Endodermal cell (in vitro differentiated cells): ENCODE measurements around the gene HMGB1. TPM values are rescaled to one million over a fixed set of nuclear protein-coding genes. Genes with fewer than 3 reads are reported as not detected.
A peak's percentile ranks its signal among the peaks of the same experiment; 100 is the strongest.

ENCODE experiments used
- DNase-seq: peaks from one replicate; pipeline ENCODE4 v3.0.0-alpha.2; 2017
- H3K27ac ChIP-seq: 2 replicates; pipeline ENCODE4 v1.5.1; 2013; ENCODE audit warnings: mild to moderate bottlenecking, low read depth, low read length, moderate library complexity
- H3K27me3 ChIP-seq: 2 replicates; pipeline ENCODE4 v1.6.1; 2013; ENCODE audit warnings: mild to moderate bottlenecking, low read length, moderate library complexity; ENCODE audit not compliant: insufficient read depth, control insufficient read depth, poor library complexity, severe bottlenecking
- H3K36me3 ChIP-seq: 2 replicates; pipeline ENCODE4 v1.7.0; 2013; ENCODE audit warnings: mild to moderate bottlenecking, low read length, moderate library complexity; ENCODE audit not compliant: control insufficient read depth, insufficient read depth
- H3K4me1 ChIP-seq: one replicate; pipeline ENCODE4 v1.7.0; 2013; ENCODE audit warnings: low read length; ENCODE audit not compliant: control insufficient read depth, insufficient read depth
- H3K4me3 ChIP-seq: 2 replicates; pipeline ENCODE4 v1.5.1; 2013; ENCODE audit warnings: mild to moderate bottlenecking, low read length, moderate library complexity
- H3K9ac ChIP-seq: 2 replicates; pipeline ENCODE4 v1.6.1; 2013; ENCODE audit warnings: mild to moderate bottlenecking, low read length, moderate library complexity; ENCODE audit not compliant: poor library complexity, severe bottlenecking; ENCODE audit errors: extremely low read depth
- H3K9me3 ChIP-seq: 2 replicates; pipeline ENCODE4 v1.6.1; 2013; ENCODE audit warnings: mild to moderate bottlenecking, low read length, moderate library complexity; ENCODE audit not compliant: control insufficient read depth
- H3K27ac Mint-ChIP-seq: 2 replicates; pipeline ENCODE4 v1.8.0; 2020; ENCODE audit warnings: mixed read lengths
- H3K27me3 Mint-ChIP-seq: 2 replicates; pipeline ENCODE4 v1.8.0; 2021; ENCODE audit warnings: mild to moderate bottlenecking, mixed read lengths; ENCODE audit not compliant: insufficient read depth
- H3K36me3 Mint-ChIP-seq: 2 replicates; pipeline ENCODE4 v1.8.0; 2020; ENCODE audit warnings: low read depth, mixed read lengths
- H3K4me1 Mint-ChIP-seq: 2 replicates; pipeline ENCODE4 v1.8.0; 2020; ENCODE audit warnings: mixed read lengths
- H3K4me3 Mint-ChIP-seq: 2 replicates; pipeline ENCODE4 v1.8.0; 2020; ENCODE audit warnings: mild to moderate bottlenecking, moderate library complexity, mixed read lengths
- H3K9me3 Mint-ChIP-seq: 2 replicates; pipeline ENCODE4 v1.8.0; 2020; ENCODE audit warnings: mild to moderate bottlenecking, mixed read lengths
- CTCF ChIP-seq: fragments of 200-600 bp; sonication (generic); conservative IDR thresholded peaks from 2 replicates; pipeline ENCODE4 v1.5.0; 2021; ENCODE audit warnings: antibody characterized with exemption, mild to moderate bottlenecking
- WGBS, 2 experiments: methylation state at CpG; one replicate each; pipeline versions ENCODE4 v1.1.5 to v1.1.7; 2013; ENCODE audit warnings: missing lambda C conversion rate in 2 of 2, mixed read lengths in 1 of 2; ENCODE audit not compliant: insufficient coverage in 1 of 2, insufficient read length in 1 of 2; 5-methylcytosine and 5-hydroxymethylcytosine counted together
- total RNA-seq, 2 donors: library from RNA; stranded (reverse); fragmentation: NEBNext Ultra II Directional in 1 of 2; extraction: Animal tissue kit (Norgen Biotek cat#: 25700) in 1 of 2; gene quantifications; 2 replicates in 1 of 2; 3 replicates in 1 of 2; pipeline ENCODE4 v1.2.1, GENCODE V29; 2021

HMGB1 gene
- total RNA-seq, 2 donors from 2014 or later, result 545 to 557 TPM

GRCh38 chr13:30466841-30467252 lies 1.1 kb upstream of the HMGB1 start:
- Mint-ChIP-seq H3K9me3 (no peaks in the 10 kb centered on the region), H3K36me3 (peaks cover 19% of the 10 kb centered on the region), H3K4me1 (peaks cover 19% of the 10 kb centered on the region), H3K27ac (peak overlapping the region; percentile 99), H3K4me3 (peak overlapping the region; percentile 83), H3K27me3 (no peaks in the 10 kb centered on the region)
- H3K36me3 ChIP-seq, result peaks cover 16% of the 10 kb centered on the region
- no peaks in the 10 kb centered on the region for H3K9me3 ChIP-seq
- WGBS, 2 experiments, result 77 to 82% methylated on average over 3 of the region's 4 CpGs
- peak overlapping the region; percentile 82 for H3K4me3 ChIP-seq
- H3K27me3 ChIP-seq, result no peaks in the 10 kb centered on the region
- no peaks in the 10 kb centered on the region for H3K4me1 ChIP-seq
- no peak overlapping the region for H3K9ac ChIP-seq
- DNase-seq, result no peak
- no peak for TF ChIP-seq CTCF
- no peak overlapping the region for H3K27ac ChIP-seq

GRCh38 chr13:30466358-30466714 lies 600 bp upstream of the HMGB1 start:
- H3K27ac ChIP-seq, result peak overlapping the region; percentile 99
- Mint-ChIP-seq H3K4me3 (peak overlapping the region; percentile 83), H3K9me3 (no peaks in the 10 kb centered on the region), H3K27me3 (no peaks in the 10 kb centered on the region), H3K27ac (peak overlapping the region; percentile 99), H3K36me3 (peaks cover 23% of the 10 kb centered on the region), H3K4me1 (peaks cover 19% of the 10 kb centered on the region)
- no peaks in the 10 kb centered on the region for H3K9me3 ChIP-seq
- peak overlapping the region; percentile 82 for H3K4me3 ChIP-seq
- WGBS, 2 experiments, result 11 to 13% methylated on average over 10 to 11 of the region's 11 CpGs
- no peaks in the 10 kb centered on the region for H3K27me3 ChIP-seq
- no peaks in the 10 kb centered on the region for H3K4me1 ChIP-seq
- peaks cover 21% of the 10 kb centered on the region for H3K36me3 ChIP-seq
- TF ChIP-seq CTCF, result no peak
- peak overlapping the region; percentile 98 for H3K9ac ChIP-seq
- DNase-seq, result no peak

- H3K27ac Mint-ChIP-seq, result no peak overlapping the region
- Histone ChIP-seq H3K4me1 (no peaks in the 10 kb centered on the region), H3K9me3 (no peaks in the 10 kb centered on the region), H3K4me3 (peak overlapping the region; percentile 82), H3K27me3 (no peaks in the 10 kb centered on the region), H3K27ac (peak overlapping the region; percentile 99), H3K9ac (peak overlapping the region; percentile 98), H3K36me3 (peaks cover 23% of the 10 kb centered on the region)
- H3K27me3 Mint-ChIP-seq, result no peaks in the 10 kb centered on the region
- H3K36me3 Mint-ChIP-seq, result peaks cover 25% of the 10 kb centered on the region
- DNase-seq, result no peak
- H3K9me3 Mint-ChIP-seq, result no peaks in the 10 kb centered on the region
- peak overlapping the region; percentile 89 for H3K4me3 Mint-ChIP-seq
- TF ChIP-seq CTCF, result no peak
- WGBS, 2 experiments, result 0% methylated on average over 7 to 41 of the region's 41 CpGs
- peaks cover 19% of the 10 kb centered on the region for H3K4me1 Mint-ChIP-seq
Measured at GRCh38 chr13:30465343-30465592, 468 bp downstream of the HMGB1 start.
